CD4-positive, alpha-beta T cell treated with Interleukin-15 for 4 hours (primary cell): ENCODE measurements around the gene TENT5C.

Source experiments
- DNase-seq: peaks from one replicate; pipeline ENCODE4 v3.0.0-alpha.2; 2020; ENCODE audit warnings: low spot score

The TENT5C gene

GRCh38 chr1:117657949-117658660, 52.3 kb downstream of the TENT5C start:
- no peak for DNase-seq

GRCh38 chr1:117658676-117659075, 52.8 kb downstream of the TENT5C start:
- DNase-seq: peak; percentile 56

GRCh38 chr1:117659550-117660270, 53.9 kb downstream of the TENT5C start:
- no peak for DNase-seq

GRCh38 chr1:117660271-117660965, 54.6 kb downstream of the TENT5C start:
- DNase-seq: no peak

- DNase-seq: peak; percentile 62
Observed at GRCh38 chr1:117661027-117661426, 55.2 kb downstream of the TENT5C start.

- DNase-seq: no peak
Observed at GRCh38 chr1:117662667-117663066, 56.8 kb downstream of the TENT5C start.

GRCh38 chr1:117663156-117663902, 57.5 kb downstream of the TENT5C start:
- DNase-seq: no peak

GRCh38 chr1:117664314-117664713, 58.5 kb downstream of the TENT5C start:
- DNase-seq: peak; percentile 89

- DNase-seq: no peak
Observed at GRCh38 chr1:117665556-117666270, 59.9 kb downstream of the TENT5C start.

- no peak for DNase-seq
Observed at GRCh38 chr1:117669572-117669971, 63.7 kb downstream of the TENT5C start.

- no peak for DNase-seq
Observed at GRCh38 chr1:117670976-117671780, 65.3 kb downstream of the TENT5C start.

GRCh38 chr1:117671781-117672501, 66.1 kb downstream of the TENT5C start:
- DNase-seq: no peak

GRCh38 chr1:117672756-117673155, 66.9 kb downstream of the TENT5C start:
- no peak for DNase-seq

- DNase-seq: no peak
Observed at GRCh38 chr1:117673405-117673804, 67.6 kb downstream of the TENT5C start.

- peak; percentile 62 for DNase-seq
Observed at GRCh38 chr1:117674521-117675400, 68.9 kb downstream of the TENT5C start.

- no peak for DNase-seq
Observed at GRCh38 chr1:117675907-117676430, 70.1 kb downstream of the TENT5C start.

GRCh38 chr1:117676615-117677130, 70.8 kb downstream of the TENT5C start:
- DNase-seq: no peak
